Daoy (cell line): Measurements from ENCODE around the gene HSPD1. TPM values are rescaled to one million over a fixed set of nuclear protein-coding genes. Genes with fewer than 3 reads are reported as not detected.

ENCODE experiments used
- DNase-seq: peaks from one replicate; pipeline ENCODE4 v3.0.0-alpha.2; 2015; ENCODE audit warnings: low read depth
- total RNA-seq: library from RNA; depleted of rRNA; stranded (reverse); fragments of >200 nt; shearing (Covaris generic); gene quantifications from 2 replicates; pipeline ENCODE4 v1.2.3, GENCODE V29; 2014; rRNA removed

HSPD1 gene
- 397 and 401 TPM in 2 replicates for total RNA-seq

- peak; percentile 98 for DNase-seq
These were observed at the start of gene HSPD1, which contains the start of gene HSPE1 for GRCh38 chr2:197499594-197500502. TSS of gene HSPD1 (minus strand) at chr2:197499840. CDS start at chr2:197498848, 992 bp downstream. TSS of gene HSPE1 (plus strand) at chr2:197500379. CDS start at chr2:197500437, 58 bp downstream.

DNA sequence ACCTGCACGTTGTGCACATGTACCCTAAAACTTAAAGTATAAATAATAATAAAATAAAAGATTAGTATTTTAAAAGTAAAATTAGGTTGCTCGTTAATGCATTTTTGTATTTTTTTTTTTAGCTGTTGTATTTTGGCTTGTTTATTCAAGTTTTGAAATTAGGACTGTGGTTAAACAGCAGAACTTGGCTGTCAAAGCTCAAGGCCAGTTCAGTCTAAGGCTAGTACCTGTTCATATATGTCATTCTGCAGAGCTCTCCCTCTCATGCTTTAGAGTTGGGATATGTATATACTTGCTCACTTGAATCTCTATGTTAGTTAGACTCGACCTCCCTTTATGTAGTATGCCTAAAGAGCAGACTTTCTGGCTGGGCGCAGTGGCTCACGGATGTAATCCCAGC, 48.9 kb upstream of the HSPD1 start:
- DNase-seq: no peak

DNA sequence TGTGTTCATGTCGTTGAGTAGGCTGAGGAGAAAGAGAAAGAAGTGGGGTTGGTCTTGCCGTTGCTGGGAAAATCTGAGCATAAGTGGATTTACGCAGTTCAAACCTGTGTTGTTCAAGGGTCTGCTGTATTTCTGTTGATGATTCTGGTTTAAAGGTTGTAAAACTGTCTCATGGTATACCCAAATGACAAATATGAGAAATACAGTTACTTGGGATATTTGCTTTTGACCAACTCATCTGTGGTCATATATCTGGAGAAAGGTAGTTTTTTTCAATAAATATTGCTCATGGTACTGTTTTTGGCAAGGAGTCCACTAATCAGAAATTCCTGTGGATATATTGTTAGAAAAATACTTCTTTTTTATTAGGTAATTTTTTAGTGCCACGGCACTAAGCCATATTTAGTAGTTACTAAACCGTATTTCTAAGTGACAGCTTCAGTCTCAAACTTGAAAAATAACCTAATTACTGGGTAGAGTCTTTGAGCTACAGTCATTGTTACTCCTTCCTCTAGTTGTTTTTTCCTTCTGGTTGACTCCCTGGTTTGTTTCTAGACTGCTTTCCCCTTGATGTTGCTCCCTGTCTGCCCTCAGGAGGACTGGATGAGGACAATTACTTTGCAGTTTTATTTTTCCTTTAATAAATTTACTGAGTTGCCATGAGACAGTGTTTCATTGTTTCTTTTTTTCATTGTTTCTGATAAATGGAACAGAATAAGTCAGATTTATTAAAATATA, 47.7 kb upstream of the HSPD1 start:
- no peak for DNase-seq

- no peak for DNase-seq
These were observed 43.6 kb upstream of the HSPD1 start for GRCh38 chr2:197543206-197543605.

DNA sequence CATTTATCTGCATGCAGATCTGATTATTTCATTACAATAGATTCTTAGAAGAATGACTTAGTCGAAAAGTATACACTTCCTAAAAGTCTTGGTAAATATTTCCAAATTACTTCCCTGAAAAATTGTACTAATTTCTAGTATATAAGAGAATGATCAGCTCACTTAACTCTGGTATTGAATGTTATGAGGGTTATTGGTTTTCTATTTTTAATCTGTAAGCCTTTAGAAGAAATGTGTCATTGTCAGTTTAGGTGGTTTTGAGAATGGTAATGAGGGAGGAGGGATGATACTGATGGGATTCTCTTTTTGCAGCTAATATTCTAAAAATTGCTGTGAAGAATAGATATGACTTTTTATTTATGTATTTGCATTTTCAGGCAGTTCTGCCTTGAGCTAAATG, 40.1 kb upstream of the HSPD1 start:
- DNase-seq: no peak

DNA sequence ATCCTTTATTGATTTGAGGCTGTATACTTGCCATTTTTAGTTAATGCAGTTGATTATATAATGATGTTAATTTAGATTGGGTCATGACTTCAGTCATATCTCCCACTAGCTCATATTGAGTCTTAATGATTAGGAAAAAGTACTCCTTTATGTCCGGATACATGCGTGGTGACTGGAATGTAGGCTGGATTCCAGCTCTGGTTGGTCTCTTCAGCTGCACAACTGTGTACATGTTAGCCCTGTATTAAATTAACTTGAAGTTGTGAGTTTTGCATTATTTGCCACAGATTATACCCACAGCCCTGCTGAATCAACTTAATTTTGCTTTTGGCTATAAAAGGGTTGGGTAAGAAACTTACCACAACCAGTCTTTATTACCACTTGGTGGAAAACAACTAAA, 38.8 kb upstream of the HSPD1 start:
- DNase-seq: no peak

DNA sequence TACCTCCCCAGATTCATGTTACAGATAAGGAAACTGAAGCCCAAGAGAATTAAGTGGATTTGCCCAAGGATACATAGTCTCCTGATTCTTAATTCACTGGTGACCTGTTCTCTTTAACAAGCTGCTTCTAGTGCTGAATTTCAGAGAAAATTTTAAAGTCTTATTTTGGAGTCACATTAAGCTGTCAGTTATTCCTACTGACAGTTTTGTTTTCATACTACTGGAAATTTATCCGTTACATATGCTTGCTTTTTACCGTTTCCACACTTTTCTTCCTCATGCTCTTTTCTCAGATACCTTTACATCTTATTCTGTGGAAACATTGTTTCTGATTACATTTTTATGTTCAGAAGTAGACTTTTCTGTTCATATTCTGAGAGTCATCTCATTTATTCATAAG, 17.5 kb upstream of the HSPD1 start:
- no peak for DNase-seq

GRCh38 chr2:197516393-197516761, 16.7 kb upstream of the HSPD1 start:
- DNase-seq: peak; percentile 27

GRCh38 chr2:197515739-197516392, 16.2 kb upstream of the HSPD1 start, which contains the start of gene MOB4:
TSS of gene MOB4 (plus strand) at chr2:197516066. CDS start at chr2:197516087, 21 bp downstream.
- peak; percentile 96 for DNase-seq

GRCh38 chr2:197515315-197515738, 15.7 kb upstream of the HSPD1 start:
- DNase-seq: no peak

DNA sequence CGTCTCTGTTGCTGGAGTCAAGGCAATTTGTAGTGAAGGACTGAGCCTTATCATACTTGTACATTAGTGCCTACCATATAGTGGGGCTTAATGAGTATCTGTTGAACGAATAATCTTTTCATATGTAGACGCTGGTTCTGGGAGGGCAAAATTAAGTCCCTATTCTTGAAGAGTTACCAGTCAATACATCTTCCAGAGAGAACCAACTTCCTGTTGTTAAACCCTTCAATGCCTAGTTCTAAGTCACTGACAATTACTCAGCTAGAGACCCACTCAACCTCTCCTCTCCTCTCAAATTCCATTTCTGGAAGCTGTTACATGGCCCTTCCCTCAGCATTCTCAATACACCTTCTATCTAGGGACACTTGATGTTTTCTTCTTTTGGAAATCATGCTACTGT, 15.1 kb upstream of the HSPD1 start:
- DNase-seq: no peak

DNA sequence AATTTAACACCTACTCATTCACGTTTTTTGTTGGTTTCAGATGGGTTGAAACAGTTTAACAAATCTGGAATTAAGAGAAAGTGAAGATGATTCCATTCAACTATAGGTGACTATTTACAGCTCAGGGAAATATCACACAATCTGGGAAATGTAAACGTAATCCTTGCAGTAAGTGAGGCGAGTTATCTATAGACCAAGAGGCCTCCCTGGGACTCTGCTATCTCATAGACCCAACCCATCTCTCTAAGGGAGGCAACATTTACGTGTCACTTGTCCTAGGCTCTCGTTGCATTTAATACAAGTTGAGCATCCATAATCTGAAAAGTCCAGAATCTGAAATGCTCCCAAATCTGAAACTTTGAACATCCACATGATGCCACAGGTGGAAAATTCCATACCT, 14.3 kb upstream of the HSPD1 start:
- DNase-seq: no peak

GRCh38 chr2:197506658-197507057, 7.0 kb upstream of the HSPD1 start:
- DNase-seq: no peak

- no peak for DNase-seq
These were observed 4.9 kb upstream of the HSPD1 start for GRCh38 chr2:197504512-197504911.

DNA sequence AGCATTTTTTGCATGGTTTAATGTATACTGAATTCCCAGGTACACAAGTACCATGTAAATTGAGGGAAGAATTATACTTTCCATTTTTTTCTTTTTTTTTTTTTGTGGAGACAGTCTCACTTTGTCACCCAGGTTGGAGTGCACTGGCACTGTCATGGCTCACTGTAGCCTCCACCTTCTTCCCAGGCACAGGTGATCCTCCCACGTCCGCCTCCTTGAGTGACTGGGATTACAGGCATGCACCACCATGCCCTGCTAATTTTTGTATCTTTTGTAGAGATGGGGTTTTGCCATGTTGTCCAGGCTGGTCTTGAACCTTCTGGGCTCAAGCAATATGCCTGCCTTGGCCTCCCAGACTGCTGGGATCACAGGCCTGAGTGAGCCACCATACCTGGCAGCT, 4.4 kb upstream of the HSPD1 start:
- no peak for DNase-seq

DNA sequence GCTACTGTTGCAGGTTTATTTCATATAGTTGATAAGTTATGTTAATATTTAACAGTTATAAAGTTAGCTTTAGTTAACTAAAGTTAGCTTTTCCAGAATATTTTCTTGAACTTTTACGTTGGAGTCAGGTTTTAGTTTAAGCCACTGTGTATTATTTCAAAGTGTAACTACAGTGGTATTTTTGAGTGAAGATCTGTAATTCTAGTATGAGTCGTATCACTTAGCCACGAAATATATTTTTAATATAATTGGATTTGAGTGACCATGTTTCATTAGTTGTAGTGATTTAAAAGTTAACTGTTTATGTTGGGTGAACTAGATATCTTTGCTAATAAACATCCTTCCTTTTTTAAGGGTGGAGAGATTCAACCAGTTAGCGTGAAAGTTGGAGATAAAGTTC, 3.0 kb upstream of the HSPD1 start:
- no peak for DNase-seq

DNA sequence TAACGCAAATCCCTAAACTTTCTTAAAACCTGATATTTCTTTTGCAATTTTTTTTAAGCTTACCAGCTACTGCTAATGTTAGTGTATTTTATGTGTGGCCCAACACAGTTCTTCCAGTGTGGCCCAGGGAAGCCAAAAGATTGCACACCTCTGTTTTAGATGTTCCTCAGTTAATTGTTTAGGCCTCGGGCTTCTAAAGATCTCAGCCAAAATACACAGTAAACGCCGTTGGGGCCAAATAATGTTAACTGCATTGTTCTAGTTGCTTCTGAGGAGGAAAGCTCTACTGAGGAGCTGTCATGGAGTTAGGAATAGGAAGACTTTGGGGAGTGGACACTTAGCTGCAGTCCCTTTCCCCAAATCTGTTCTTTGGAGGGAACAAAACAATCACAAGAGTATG, 2.6 kb upstream of the HSPD1 start:
- DNase-seq: no peak

GRCh38 chr2:197500503-197501131, 977 bp upstream of the HSPD1 start:
- DNase-seq: no peak

- peak; percentile 37 for DNase-seq
These were observed 575 bp downstream of the HSPD1 start for GRCh38 chr2:197498937-197499593.

GRCh38 chr2:197498235-197498936, 1.3 kb downstream of the HSPD1 start:
- no peak for DNase-seq

GRCh38 chr2:197497326-197497725, 2.3 kb downstream of the HSPD1 start:
- no peak for DNase-seq
